ENCODE data around the gene UBAP2L.
"Not testable (repeated sequence)": the region's sequence is repeated elsewhere in the genome, so short reads cannot be mapped to it uniquely, and the experiment has no call there.

UBAP2L gene

DNA sequence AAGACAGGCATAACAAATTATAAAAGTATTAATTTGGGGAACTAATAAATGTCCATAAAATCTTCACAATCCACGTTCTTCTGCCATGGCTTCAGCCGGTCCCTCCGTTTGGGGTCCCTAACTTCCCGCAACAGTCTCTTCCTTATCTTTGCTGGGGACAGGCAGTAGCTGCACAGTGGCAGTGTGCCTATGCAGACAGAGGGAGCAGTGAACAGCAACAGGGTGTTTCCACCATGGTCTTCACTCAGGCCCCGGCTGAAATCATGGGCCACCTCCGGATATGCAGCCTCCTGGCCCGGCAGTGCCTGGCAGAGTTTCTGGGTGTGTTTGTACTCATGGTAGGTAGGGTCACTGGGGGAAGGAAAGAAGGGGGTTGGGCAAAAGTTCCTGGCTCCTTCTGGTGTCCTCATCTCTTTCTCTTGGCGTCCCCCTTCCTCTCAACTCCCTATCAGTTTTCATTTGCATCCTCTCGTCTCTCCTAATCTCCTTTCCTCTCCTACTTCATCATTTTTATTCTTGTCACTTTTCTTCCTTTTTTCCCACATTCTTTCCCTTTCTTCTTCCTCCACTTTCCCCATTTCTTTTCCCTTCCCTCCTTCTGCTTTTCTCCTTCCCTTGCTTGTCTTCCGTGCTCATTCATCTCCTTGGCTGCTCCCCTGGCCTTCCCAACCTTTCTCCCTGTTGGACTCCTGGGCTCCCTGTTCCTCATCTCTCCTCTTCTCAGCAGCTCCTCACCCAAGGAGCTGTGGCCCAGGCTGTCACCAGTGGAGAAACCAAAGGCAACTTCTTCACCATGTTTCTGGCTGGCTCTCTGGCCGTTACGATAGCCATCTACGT lies 91.7 kb downstream of the UBAP2L start:
- DNase-seq: not testable (repeated sequence)

- DNase-seq: no peak
Observed at GRCh38 chr1:154313066-154313356, 92.3 kb downstream of the UBAP2L start.

DNA sequence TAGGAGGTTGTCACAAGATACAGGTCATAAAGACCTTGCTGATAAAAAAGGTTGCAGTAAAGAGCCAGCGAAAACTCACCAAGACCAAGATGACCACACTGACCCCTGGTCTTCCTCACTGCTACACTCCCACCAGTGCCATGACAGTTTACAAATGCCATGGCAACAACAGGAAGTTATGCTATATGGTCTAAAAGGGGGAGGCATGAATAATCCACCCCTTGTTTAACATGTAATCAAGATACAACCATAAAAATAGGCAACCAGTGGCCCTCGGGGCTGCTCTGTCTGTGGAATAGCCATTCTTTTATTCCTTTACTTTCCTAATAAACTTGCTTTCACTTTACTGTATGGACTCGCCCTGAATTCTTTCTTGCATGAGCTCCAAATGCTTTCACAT lies 93.5 kb downstream of the UBAP2L start:
- not testable (repeated sequence) for DNase-seq

DNA sequence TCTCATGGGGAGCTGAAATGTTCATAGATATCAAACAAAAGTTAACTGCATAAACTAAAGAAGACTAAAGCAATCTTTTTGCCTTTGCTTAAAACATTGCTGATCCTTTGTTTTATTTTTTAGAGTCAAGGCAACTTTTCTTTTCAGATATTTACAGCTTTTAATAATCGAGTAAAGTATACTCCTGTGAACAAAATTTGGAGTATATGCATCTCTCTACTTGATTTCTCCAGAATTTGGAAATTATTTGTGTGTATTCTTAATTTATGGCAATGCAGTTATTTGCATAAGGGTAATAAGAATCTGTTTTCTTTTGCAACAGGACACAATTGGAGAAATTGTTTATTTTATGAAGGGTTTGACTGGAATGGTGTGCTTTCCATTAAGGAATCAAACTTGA lies 95.9 kb downstream of the UBAP2L start:
- DNase-seq: no peak

DNA sequence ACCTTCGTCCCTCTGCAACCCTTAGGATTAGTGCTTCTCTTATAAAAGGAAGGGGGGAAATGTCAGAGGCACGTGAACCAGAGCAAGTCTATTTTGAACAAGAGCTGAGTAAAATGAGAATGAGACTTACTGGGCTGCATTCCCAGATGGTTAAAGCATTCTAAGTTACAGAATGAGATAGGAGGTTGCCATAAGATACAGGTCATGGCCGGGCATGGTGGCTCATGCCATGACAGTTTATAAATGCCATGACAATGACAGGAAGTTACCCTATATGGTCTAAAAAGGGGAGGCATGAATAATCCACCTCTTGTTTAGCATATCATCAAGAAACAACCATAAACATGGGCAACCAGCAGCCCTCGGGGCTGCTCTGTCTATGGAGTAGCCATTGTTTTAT lies 97.6 kb downstream of the UBAP2L start:
- no peak for DNase-seq

Data from SIG-M5 (cell line).